HL-60 (cell line): ENCODE measurements around the gene ICOS.
"Not testable (repeated sequence)": the region's sequence is repeated elsewhere in the genome, so short reads cannot be mapped to it uniquely, and the experiment has no call there.

Experiments
- DNase-seq, 2 experiments: peaks; one replicate each; pipeline ENCODE4 v3.0.0-alpha.2; 2010 to 2020; ENCODE audit warnings: low read depth in 1 of 2, low spot score in 1 of 2
- H3K27ac ChIP-seq: fragments of 250-450 bp; sonication (Bioruptor Pico); replicated peaks from 2 replicates; pipeline ENCODE4 v1.5.1; 2020; ENCODE audit warnings: mild to moderate bottlenecking, moderate library complexity
- H3K27me3 ChIP-seq: fragments of 250-450 bp; sonication (Bioruptor Pico); 2 replicates; pipeline ENCODE4 v1.5.1; 2021; ENCODE audit warnings: mild to moderate bottlenecking, moderate library complexity; ENCODE audit not compliant: insufficient read depth, poor library complexity, severe bottlenecking
- H3K4me3 ChIP-seq: replicated peaks from 2 replicates; pipeline ENCODE4 v1.5.1; 2011; ENCODE audit warnings: mild to moderate bottlenecking, control low read depth, low read length; ENCODE audit not compliant: insufficient read depth
- GABPA ChIP-seq: IDR thresholded peaks from 2 replicates; pipeline ENCODE4 v1.6.1; 2012; ENCODE audit warnings: low read depth
- POLR2AphosphoS5 ChIP-seq: IDR thresholded peaks from 2 replicates; pipeline ENCODE4 v1.6.1; 2012; ENCODE audit warnings: low read depth
- SPI1 ChIP-seq: IDR thresholded peaks from 2 replicates; pipeline ENCODE4 v1.6.1; 2012; ENCODE audit warnings: low read depth, mild to moderate bottlenecking, borderline replicate concordance
- TF ChIP-seq, protein P1 (sequence below): IDR thresholded peaks from one replicate; pipeline ENCODE4 v1.5.1; 2011; ENCODE audit warnings: low read length, control low read depth, inconsistent platforms; ENCODE audit not compliant: insufficient read depth
- TF ChIP-seq, protein P2 (sequence below): IDR thresholded peaks from 2 replicates; pipeline ENCODE4 v1.6.1; 2012; ENCODE audit warnings: low read depth; ENCODE audit not compliant: insufficient replicate concordance

ICOS gene

DNA sequence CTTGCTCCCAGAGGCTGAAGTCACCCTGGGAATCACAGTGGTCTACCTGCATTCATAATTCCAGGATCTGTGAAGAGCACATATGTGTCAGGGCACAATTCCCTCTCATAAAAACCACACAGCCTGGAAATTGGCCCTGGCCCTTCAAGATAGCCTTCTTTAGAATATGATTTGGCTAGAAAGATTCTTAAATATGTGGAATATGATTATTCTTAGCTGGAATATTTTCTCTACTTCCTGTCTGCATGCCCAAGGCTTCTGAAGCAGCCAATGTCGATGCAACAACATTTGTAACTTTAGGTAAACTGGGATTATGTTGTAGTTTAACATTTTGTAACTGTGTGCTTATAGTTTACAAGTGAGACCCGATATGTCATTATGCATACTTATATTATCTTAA lies 24.2 kb downstream of the ICOS start:
- H3K27me3 ChIP-seq, result peaks cover 3% of the 10 kb centered on the region
- TF ChIP-seq, protein P1, sequence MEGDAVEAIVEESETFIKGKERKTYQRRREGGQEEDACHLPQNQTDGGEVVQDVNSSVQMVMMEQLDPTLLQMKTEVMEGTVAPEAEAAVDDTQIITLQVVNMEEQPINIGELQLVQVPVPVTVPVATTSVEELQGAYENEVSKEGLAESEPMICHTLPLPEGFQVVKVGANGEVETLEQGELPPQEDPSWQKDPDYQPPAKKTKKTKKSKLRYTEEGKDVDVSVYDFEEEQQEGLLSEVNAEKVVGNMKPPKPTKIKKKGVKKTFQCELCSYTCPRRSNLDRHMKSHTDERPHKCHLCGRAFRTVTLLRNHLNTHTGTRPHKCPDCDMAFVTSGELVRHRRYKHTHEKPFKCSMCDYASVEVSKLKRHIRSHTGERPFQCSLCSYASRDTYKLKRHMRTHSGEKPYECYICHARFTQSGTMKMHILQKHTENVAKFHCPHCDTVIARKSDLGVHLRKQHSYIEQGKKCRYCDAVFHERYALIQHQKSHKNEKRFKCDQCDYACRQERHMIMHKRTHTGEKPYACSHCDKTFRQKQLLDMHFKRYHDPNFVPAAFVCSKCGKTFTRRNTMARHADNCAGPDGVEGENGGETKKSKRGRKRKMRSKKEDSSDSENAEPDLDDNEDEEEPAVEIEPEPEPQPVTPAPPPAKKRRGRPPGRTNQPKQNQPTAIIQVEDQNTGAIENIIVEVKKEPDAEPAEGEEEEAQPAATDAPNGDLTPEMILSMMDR, result no peak
- no peak for TF ChIP-seq POLR2AphosphoS5
- TF ChIP-seq, protein P2, sequence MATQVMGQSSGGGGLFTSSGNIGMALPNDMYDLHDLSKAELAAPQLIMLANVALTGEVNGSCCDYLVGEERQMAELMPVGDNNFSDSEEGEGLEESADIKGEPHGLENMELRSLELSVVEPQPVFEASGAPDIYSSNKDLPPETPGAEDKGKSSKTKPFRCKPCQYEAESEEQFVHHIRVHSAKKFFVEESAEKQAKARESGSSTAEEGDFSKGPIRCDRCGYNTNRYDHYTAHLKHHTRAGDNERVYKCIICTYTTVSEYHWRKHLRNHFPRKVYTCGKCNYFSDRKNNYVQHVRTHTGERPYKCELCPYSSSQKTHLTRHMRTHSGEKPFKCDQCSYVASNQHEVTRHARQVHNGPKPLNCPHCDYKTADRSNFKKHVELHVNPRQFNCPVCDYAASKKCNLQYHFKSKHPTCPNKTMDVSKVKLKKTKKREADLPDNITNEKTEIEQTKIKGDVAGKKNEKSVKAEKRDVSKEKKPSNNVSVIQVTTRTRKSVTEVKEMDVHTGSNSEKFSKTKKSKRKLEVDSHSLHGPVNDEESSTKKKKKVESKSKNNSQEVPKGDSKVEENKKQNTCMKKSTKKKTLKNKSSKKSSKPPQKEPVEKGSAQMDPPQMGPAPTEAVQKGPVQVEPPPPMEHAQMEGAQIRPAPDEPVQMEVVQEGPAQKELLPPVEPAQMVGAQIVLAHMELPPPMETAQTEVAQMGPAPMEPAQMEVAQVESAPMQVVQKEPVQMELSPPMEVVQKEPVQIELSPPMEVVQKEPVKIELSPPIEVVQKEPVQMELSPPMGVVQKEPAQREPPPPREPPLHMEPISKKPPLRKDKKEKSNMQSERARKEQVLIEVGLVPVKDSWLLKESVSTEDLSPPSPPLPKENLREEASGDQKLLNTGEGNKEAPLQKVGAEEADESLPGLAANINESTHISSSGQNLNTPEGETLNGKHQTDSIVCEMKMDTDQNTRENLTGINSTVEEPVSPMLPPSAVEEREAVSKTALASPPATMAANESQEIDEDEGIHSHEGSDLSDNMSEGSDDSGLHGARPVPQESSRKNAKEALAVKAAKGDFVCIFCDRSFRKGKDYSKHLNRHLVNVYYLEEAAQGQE, result no peak
- TF ChIP-seq GABPA, result no peak
- no peak for TF ChIP-seq SPI1
- no peak for DNase-seq
- H3K27ac ChIP-seq, result no peak overlapping the region
- no peak overlapping the region for H3K4me3 ChIP-seq

DNA sequence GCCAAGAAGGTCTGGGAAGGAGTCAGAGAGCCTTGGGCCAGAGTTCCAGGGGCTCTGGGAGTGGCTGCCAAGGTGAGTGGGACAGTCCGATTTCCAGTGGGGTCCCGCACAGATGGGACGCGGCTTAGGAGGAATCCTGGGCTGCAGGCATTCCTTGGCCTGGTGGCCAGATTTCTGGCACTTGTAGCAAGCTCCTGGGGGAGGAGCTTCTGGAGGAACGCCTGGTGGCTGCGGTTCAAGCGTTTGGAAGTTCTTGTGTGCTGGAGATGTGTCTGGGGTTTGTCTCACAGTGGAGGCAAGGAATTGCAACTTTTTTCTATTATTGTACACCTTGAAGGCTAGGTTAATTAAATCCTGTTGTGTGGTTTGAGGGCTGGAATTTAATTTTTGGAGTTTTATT lies 28.6 kb downstream of the ICOS start:
- H3K27me3 ChIP-seq, H3K27ac ChIP-seq, DNase-seq: not testable (repeated sequence)

DNA sequence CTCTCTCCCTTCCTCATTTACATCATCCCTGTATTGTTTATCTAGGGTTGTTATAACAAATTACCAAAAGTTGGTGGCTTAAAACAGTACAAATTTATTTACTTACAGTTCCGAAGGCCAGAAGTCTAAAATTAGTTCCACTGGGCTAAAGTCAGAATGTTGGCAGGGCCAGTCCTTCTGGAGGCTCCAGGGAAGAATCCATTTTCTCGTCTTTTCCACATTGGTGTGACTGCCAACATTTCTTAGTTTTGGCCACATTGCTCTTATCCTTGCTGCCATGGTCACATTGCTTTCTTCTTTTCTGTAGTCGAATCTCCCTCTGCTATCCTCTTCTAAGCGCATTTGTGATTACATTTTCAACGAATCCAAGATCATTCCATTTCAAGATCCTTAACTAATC lies 34.7 kb downstream of the ICOS start:
- no peak for DNase-seq
- Histone ChIP-seq H3K27me3 (no peaks in the 10 kb centered on the region), H3K4me3 (no peak overlapping the region), H3K27ac (no peak overlapping the region)
- TF ChIP-seq, protein P1, result no peak
- TF ChIP-seq, protein P2, result no peak
- TF ChIP-seq GABPA (no peak), POLR2AphosphoS5 (no peak), SPI1 (no peak)

More for the DNA sequence above, 28.6 kb downstream of the ICOS start:
- H3K4me3 ChIP-seq, result not testable (repeated sequence)

DNA sequence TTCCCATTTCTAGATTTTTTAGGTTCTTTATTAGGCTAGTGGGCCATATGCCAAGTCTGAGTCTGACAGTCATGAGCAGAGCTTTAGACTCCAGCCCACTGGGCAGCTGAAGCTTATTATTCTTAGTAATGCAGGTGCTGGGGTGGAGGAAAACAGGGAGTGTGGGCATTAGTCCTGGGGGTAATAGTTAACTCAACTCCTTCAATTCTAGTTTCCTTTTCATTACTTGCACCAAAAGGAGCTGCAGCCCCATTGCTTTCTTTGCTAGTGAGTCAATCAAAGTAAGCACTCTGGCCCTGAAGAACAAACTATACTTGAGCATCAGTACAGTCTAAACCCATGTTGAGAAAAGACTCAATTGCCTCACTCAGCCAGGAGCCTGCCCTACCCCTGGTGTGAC lies 35.5 kb downstream of the ICOS start:
- H3K27ac ChIP-seq, result no peak overlapping the region
- DNase-seq, result no peak
- no peak for TF ChIP-seq POLR2AphosphoS5
- TF ChIP-seq, protein P2, result no peak
- no peak for TF ChIP-seq SPI1
- TF ChIP-seq, protein P1, result no peak
- TF ChIP-seq GABPA, result no peak
- H3K27me3 ChIP-seq, result no peaks in the 10 kb centered on the region
- no peak overlapping the region for H3K4me3 ChIP-seq
